HepG2 (cell line): ENCODE data around the gene MRPL34. TPM values are rescaled to one million over a fixed set of nuclear protein-coding genes. Genes with fewer than 3 reads are reported as not detected.
A peak's percentile ranks its signal among the peaks of the same experiment; 100 is the strongest.

ENCODE experiments used
- ATF7-NPFF ChIP-seq: sonication (generic); formaldehyde crosslinking; IDR thresholded peaks from 2 replicates; pipeline ENCODE4 v1.8.1; 2023; ENCODE audit warnings: mild to moderate bottlenecking, low read depth, missing genetic modification reagents, moderate library complexity
- GABPA ChIP-seq, 2 experiments: IDR thresholded peaks; 2 replicates each; pipeline ENCODE4 v1.6.1; 2011 to 2016; ENCODE audit warnings: low read depth in 2 of 2, low read length in 1 of 2, missing biosample characterization in 1 of 2, missing genetic modification characterization in 1 of 2
- KDM2A ChIP-seq: sonication (generic); formaldehyde crosslinking; IDR thresholded peaks from 2 replicates; pipeline ENCODE4 v1.4.0; 2020; ENCODE audit warnings: low read depth, missing genetic modification reagents, borderline replicate concordance
- KDM5B ChIP-seq: sonication (generic); formaldehyde crosslinking; IDR thresholded peaks from 2 replicates; pipeline ENCODE4 v1.4.0; 2020; ENCODE audit warnings: missing genetic modification reagents, mild to moderate bottlenecking, borderline replicate concordance
- SAP130 ChIP-seq: IDR thresholded peaks from 2 replicates; pipeline ENCODE4 v1.6.1; 2016; ENCODE audit warnings: low read depth
- SMC3 ChIP-seq: IDR thresholded peaks from 2 replicates; pipeline ENCODE4 v1.6.1; 2011; ENCODE audit warnings: low read length, improper control_type of control experiment
- STAG1 ChIP-seq: sonication (generic); formaldehyde crosslinking; IDR thresholded peaks from 2 replicates; pipeline ENCODE4 v1.4.0; 2020; ENCODE audit warnings: missing genetic modification reagents
- SUZ12 ChIP-seq: fragments of 150-350 bp; IDR thresholded peaks from 2 replicates; pipeline ENCODE4 v1.6.1; 2014; ENCODE audit warnings: low read depth, low read length
- ZNF343 ChIP-seq: sonication (generic); formaldehyde crosslinking; IDR thresholded peaks from 2 replicates; pipeline ENCODE4 v1.4.0; 2020; ENCODE audit warnings: mild to moderate bottlenecking, missing genetic modification reagents
- ZNF350 ChIP-seq: sonication (generic); formaldehyde crosslinking; IDR thresholded peaks from 2 replicates; pipeline ENCODE4 v1.4.0; 2020; ENCODE audit warnings: mild to moderate bottlenecking, low read depth, missing genetic modification reagents, borderline replicate concordance
- ZNF883 ChIP-seq: sonication (generic); formaldehyde crosslinking; IDR thresholded peaks from 2 replicates; pipeline ENCODE4 v1.5.1; 2020; ENCODE audit warnings: mild to moderate bottlenecking, missing genetic modification reagents; ENCODE audit errors: not compliant biosample characterization
- ZSCAN22 ChIP-seq: sonication (generic); formaldehyde crosslinking; IDR thresholded peaks from 2 replicates; pipeline ENCODE4 v1.4.0; 2020; ENCODE audit warnings: mild to moderate bottlenecking, missing genetic modification reagents
- polyA plus RNA-seq, 8 experiments: library from polyadenylated mRNA; depleted of rRNA in 3 of 8; stranded (reverse) in 7 of 8; unstranded in 1 of 8; fragments of >200 nt; fragmentation: Illumina TruSeq in 4 of 8; extraction: Trizol in 4 of 8; gene quantifications; 2 replicates each; pipeline versions ENCODE4 v1.2.1 to v1.2.3, GENCODE V29; 2011 to 2016; ENCODE audit warnings: low read depth in 4 of 8, missing spikeins in 1 of 8, mixed read lengths in 1 of 8; ENCODE audit not compliant: insufficient read depth in 1 of 8
- total RNA-seq, 5 experiments: library from RNA; depleted of rRNA; stranded (reverse); fragments of >200 nt; fragmentation: Illumina TruSeq; extraction: Trizol; gene quantifications; 2 replicates each; pipeline ENCODE4 v1.2.3, GENCODE V29; 2016; ENCODE audit warnings: low read depth in 1 of 5
- TF ChIP-seq, protein P1 (sequence below): sonication (generic); formaldehyde crosslinking; IDR thresholded peaks from 2 replicates; pipeline ENCODE4 v1.5.1; 2020; ENCODE audit warnings: missing genetic modification reagents, mild to moderate bottlenecking, borderline replicate concordance
- TF ChIP-seq, protein P2 (sequence below): sonication (generic); formaldehyde crosslinking; IDR thresholded peaks from 2 replicates; pipeline ENCODE4 v1.8.1; 2023; ENCODE audit warnings: mild to moderate bottlenecking, missing genetic modification reagents
- TF ChIP-seq, protein P3 (sequence below): fragments of 450-650 bp; IDR thresholded peaks from 2 replicates; pipeline ENCODE4 v1.6.1; 2016
- TF ChIP-seq, protein P4 (sequence below): sonication (generic); formaldehyde crosslinking; IDR thresholded peaks from 2 replicates; pipeline ENCODE4 v1.4.0; 2020; ENCODE audit warnings: mild to moderate bottlenecking, missing genetic modification reagents

Gene MRPL34
- total and polyA plus RNA-seq, 2 of the 13 experiments (the other 11 are each of a cell fraction or from before 2014, with no cell fraction given) = 74.0 to 77.3 TPM

DNA sequence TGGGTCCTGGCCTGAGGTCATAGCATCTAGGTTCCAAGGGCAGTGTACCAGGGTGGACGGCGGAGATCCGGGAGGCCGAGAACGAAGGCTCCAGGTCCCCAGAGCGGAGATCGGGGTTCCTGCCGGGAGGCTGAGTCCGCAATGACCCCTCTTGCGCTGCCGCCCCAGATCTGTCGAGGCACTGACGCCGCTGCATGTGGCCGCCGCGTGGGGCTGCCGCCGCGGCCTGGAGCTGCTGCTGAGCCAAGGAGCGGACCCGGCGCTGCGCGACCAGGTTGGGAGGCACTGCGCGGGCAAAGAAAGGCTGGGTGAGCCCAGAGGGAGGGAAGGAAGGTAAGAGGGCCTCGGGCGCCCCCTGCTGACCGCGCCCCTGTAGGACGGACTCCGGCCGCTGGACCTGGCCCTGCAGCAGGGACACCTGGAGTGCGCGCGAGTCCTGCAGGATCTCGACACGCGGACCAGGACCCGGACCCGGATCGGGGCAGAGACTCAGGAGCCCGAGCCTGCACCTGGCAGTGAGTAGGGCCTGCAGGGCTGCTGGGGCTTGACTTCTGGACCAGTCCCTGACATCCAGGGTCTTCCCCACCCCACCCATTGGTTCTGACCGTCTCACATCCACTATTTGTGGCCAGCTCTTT, 23.1 kb upstream of the MRPL34 start (continued):
- TF ChIP-seq, protein P1, sequence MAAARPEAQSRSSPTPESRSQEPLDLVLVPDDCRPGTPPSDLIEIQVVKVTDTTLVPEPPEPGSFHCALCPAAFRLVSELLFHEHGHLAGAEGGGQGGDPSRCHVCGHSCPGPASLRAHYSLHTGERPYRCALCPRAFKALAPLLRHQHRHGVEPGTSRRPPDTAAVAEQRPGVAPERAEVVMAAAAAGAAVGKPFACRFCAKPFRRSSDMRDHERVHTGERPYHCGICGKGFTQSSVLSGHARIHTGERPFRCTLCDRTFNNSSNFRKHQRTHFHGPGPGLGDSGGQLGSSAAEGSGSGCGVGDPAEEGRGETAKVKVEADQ (CRISPR knock-in tag) = 0 out of 2 replicates have a peak, but pooled peaks have one; percentile 61
- TF ChIP-seq, protein P2, sequence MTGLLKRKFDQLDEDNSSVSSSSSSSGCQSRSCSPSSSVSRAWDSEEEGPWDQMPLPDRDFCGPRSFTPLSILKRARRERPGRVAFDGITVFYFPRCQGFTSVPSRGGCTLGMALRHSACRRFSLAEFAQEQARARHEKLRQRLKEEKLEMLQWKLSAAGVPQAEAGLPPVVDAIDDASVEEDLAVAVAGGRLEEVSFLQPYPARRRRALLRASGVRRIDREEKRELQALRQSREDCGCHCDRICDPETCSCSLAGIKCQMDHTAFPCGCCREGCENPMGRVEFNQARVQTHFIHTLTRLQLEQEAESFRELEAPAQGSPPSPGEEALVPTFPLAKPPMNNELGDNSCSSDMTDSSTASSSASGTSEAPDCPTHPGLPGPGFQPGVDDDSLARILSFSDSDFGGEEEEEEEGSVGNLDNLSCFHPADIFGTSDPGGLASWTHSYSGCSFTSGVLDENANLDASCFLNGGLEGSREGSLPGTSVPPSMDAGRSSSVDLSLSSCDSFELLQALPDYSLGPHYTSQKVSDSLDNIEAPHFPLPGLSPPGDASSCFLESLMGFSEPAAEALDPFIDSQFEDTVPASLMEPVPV (CRISPR knock-in tag) = peak; percentile 33; the same call in 1 of the 2 replicates
- TF ChIP-seq STAG1 = peak; percentile 99
- TF ChIP-seq ATF7-NPFF = peak; percentile 58; the same call in 1 of the 2 replicates
- TF ChIP-seq SAP130 (CRISPR knock-in tag) = peak; percentile 45; the same call in 1 of the 2 replicates
- TF ChIP-seq SUZ12 = no peak
- peak; percentile 42; the same call in 1 of the 2 replicates for TF ChIP-seq SMC3
- peak; percentile 75; the same call in 1 of the 2 replicates for TF ChIP-seq ZNF343 (CRISPR knock-in tag)
- TF ChIP-seq, protein P3, sequence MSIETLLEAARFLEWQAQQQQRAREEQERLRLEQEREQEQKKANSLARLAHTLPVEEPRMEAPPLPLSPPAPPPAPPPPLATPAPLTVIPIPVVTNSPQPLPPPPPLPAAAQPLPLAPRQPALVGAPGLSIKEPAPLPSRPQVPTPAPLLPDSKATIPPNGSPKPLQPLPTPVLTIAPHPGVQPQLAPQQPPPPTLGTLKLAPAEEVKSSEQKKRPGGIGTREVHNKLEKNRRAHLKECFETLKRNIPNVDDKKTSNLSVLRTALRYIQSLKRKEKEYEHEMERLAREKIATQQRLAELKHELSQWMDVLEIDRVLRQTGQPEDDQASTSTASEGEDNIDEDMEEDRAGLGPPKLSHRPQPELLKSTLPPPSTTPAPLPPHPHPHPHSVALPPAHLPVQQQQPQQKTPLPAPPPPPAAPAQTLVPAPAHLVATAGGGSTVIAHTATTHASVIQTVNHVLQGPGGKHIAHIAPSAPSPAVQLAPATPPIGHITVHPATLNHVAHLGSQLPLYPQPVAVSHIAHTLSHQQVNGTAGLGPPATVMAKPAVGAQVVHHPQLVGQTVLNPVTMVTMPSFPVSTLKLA = no peak
- TF ChIP-seq ZSCAN22 (CRISPR knock-in tag) = 0 out of 2 replicates have a peak, but pooled peaks have one; percentile 38
- TF ChIP-seq GABPA (IDR thresholded peaks at IDR 0.05; ENCODE audit: low read depth, low read length) = no peak
- no peak for TF ChIP-seq GABPA (CRISPR knock-in tag; IDR thresholded peaks at IDR 0.05; ENCODE audit: low read depth)
- TF ChIP-seq KDM2A = peak; percentile 80
- TF ChIP-seq ZNF883 (CRISPR knock-in tag) = peak; percentile 84
- TF ChIP-seq, protein P4, sequence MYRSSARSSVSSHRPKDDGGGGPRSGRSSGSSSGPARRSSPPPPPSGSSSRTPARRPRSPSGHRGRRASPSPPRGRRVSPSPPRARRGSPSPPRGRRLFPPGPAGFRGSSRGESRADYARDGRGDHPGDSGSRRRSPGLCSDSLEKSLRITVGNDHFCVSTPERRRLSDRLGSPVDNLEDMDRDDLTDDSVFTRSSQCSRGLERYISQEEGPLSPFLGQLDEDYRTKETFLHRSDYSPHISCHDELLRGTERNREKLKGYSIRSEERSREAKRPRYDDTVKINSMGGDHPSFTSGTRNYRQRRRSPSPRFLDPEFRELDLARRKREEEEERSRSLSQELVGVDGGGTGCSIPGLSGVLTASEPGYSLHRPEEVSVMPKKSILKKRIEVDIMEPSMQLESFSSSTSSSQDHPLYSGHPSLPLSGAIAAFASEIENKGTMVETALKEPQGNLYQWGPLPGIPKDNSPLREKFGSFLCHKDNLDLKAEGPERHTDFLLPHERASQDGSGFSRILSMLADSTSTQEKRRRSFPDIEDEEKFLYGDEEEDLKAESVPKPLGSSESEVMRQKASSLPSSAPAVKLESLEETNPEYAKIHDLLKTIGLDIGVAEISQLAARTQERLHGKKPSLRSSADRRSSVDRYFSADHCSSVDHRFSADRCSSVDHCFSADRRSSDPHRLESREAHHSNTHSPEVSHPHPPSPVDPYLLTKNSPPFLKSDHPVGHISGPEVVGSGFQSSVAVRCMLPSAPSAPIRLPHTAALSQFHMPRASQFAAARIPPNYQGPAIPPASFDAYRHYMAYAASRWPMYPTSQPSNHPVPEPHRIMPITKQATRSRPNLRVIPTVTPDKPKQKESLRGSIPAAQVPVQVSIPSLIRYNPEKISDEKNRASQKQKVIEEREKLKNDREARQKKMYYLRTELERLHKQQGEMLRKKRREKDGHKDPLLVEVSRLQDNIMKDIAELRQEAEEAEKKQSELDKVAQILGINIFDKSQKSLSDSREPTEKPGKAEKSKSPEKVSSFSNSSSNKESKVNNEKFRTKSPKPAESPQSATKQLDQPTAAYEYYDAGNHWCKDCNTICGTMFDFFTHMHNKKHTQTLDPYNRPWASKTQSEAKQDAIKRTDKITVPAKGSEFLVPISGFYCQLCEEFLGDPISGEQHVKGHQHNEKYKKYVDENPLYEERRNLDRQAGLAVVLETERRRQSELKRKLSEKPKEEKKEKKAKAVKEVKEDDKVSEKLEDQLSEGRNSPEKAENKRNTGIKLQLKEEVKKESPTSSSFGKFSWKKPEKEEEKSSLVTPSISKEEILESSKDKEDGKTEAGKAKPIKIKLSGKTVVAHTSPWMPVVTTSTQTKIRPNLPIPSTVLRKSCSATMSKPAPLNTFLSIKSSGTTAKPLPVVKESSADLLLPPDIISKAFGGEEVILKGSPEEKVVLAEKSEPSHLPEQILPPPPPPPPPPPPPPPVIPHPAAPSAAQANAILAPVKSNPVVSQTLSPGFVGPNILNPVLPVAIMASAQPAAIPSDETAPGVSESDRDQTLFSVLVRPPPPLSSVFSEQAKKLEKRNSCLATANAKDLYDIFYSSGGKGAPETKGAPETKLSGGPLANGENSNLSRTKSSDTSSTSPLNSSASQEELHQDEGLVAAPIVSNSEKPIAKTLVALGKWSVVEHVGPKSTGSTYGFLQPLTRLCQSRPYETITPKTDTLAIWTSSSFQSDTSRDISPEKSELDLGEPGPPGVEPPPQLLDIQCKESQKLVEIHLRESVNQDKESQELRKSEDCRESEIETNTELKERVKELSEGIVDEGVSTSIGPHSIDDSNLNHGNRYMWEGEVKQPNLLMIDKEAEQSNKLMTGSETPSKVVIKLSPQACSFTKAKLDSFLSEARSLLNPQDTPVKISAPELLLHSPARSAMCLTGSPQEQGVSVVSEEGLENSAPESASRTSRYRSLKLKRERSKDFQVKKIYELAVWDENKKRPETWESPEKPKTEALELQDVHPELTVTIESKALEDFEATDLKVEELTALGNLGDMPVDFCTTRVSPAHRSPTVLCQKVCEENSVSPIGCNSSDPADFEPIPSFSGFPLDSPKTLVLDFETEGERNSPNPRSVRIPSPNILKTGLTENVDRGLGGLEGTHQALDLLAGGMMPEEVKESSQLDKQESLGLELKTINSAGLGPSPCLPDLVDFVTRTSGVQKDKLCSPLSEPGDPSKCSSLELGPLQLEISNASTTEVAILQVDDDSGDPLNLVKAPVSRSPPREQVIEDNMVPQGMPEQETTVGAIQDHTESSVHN = peak; percentile 47; the same call in 1 of the 2 replicates
- peak; percentile 62 for TF ChIP-seq ZNF350
- TF ChIP-seq KDM5B (CRISPR knock-in tag) = peak; percentile 76; the same call in 1 of the 2 replicates
